Stimulated activated CD8-positive, alpha-beta memory T cell treated with anti-CD3 and anti-CD28 coated beads, Interleukin-4, amount 100 ng/mL, for 48 hours (primary cell): ENCODE measurements around the gene KCNG2.

Experiments
- DNase-seq: peaks from one replicate; pipeline ENCODE4 v3.0.0-alpha.2; 2020

The KCNG2 gene

GRCh38 chr18:79768745-79769144, 29.0 kb upstream of the KCNG2 start:
- DNase-seq = no peak

GRCh38 chr18:79769698-79770500, 27.8 kb upstream of the KCNG2 start:
- no peak for DNase-seq

GRCh38 chr18:79770501-79770815, 27.3 kb upstream of the KCNG2 start:
- DNase-seq = no peak

GRCh38 chr18:79770826-79771225, 26.9 kb upstream of the KCNG2 start:
- DNase-seq = no peak

- DNase-seq = no peak
Observed at GRCh38 chr18:79771446-79772107, 26.2 kb upstream of the KCNG2 start.

GRCh38 chr18:79772108-79772864, 25.5 kb upstream of the KCNG2 start:
- no peak for DNase-seq

GRCh38 chr18:79772865-79773696, 24.7 kb upstream of the KCNG2 start:
- no peak for DNase-seq

- no peak for DNase-seq
Observed at GRCh38 chr18:79774111-79774510, 23.6 kb upstream of the KCNG2 start.

GRCh38 chr18:79775441-79776221, 22.1 kb upstream of the KCNG2 start:
- no peak for DNase-seq

- no peak for DNase-seq
Observed at GRCh38 chr18:79776674-79777073, 21.1 kb upstream of the KCNG2 start.

- DNase-seq = no peak
Observed at GRCh38 chr18:79778291-79778791, 19.4 kb upstream of the KCNG2 start.

GRCh38 chr18:79779021-79779699, 18.6 kb upstream of the KCNG2 start:
- no peak for DNase-seq

GRCh38 chr18:79779700-79780190, 18.0 kb upstream of the KCNG2 start:
- no peak for DNase-seq

- DNase-seq = no peak
Observed at GRCh38 chr18:79780547-79780946, 17.2 kb upstream of the KCNG2 start.

- no peak for DNase-seq
Observed at GRCh38 chr18:79781331-79781941, 16.3 kb upstream of the KCNG2 start.

GRCh38 chr18:79782566-79783308, 15.0 kb upstream of the KCNG2 start:
- DNase-seq = no peak

- no peak for DNase-seq
Observed at GRCh38 chr18:79784071-79784913, 13.4 kb upstream of the KCNG2 start.

GRCh38 chr18:79784965-79785770, 12.6 kb upstream of the KCNG2 start:
- no peak for DNase-seq
